Measurements from ENCODE around the gene THADA.

GRCh38 chr2:43294973-43295603 is 300.8 kb downstream of the THADA start:
- TF ChIP-seq ZBTB26 (tag by site-specific recombination; optimal IDR thresholded peaks at IDR 0.05): no peak
- no peak for TF ChIP-seq CTCF (tag by site-specific recombination; IDR thresholded peaks at IDR 0.05)
- no peak for TF ChIP-seq YY1 (tag by site-specific recombination; IDR thresholded peaks at IDR 0.05)

Measured in HEK293 (cell line).